Endodermal cell (in vitro differentiated cells): ENCODE results near the gene ADGRD2. TPM values are rescaled to one million over a fixed set of nuclear protein-coding genes. Genes with fewer than 3 reads are reported as not detected.

ENCODE experiments used
- DNase-seq: peaks from one replicate; pipeline ENCODE4 v3.0.0-alpha.2; 2017
- H3K27ac ChIP-seq: 2 replicates; pipeline ENCODE4 v1.5.1; 2013; ENCODE audit warnings: mild to moderate bottlenecking, low read depth, low read length, moderate library complexity
- H3K27me3 ChIP-seq: 2 replicates; pipeline ENCODE4 v1.6.1; 2013; ENCODE audit warnings: mild to moderate bottlenecking, low read length, moderate library complexity; ENCODE audit not compliant: insufficient read depth, control insufficient read depth, poor library complexity, severe bottlenecking
- H3K36me3 ChIP-seq: 2 replicates; pipeline ENCODE4 v1.7.0; 2013; ENCODE audit warnings: mild to moderate bottlenecking, low read length, moderate library complexity; ENCODE audit not compliant: control insufficient read depth, insufficient read depth
- H3K4me1 ChIP-seq: one replicate; pipeline ENCODE4 v1.7.0; 2013; ENCODE audit warnings: low read length; ENCODE audit not compliant: control insufficient read depth, insufficient read depth
- H3K4me3 ChIP-seq: 2 replicates; pipeline ENCODE4 v1.5.1; 2013; ENCODE audit warnings: mild to moderate bottlenecking, low read length, moderate library complexity
- H3K9ac ChIP-seq: 2 replicates; pipeline ENCODE4 v1.6.1; 2013; ENCODE audit warnings: mild to moderate bottlenecking, low read length, moderate library complexity; ENCODE audit not compliant: poor library complexity, severe bottlenecking; ENCODE audit errors: extremely low read depth
- H3K9me3 ChIP-seq: 2 replicates; pipeline ENCODE4 v1.6.1; 2013; ENCODE audit warnings: mild to moderate bottlenecking, low read length, moderate library complexity; ENCODE audit not compliant: control insufficient read depth
- H3K27ac Mint-ChIP-seq: 2 replicates; pipeline ENCODE4 v1.8.0; 2020; ENCODE audit warnings: mixed read lengths
- H3K27me3 Mint-ChIP-seq: 2 replicates; pipeline ENCODE4 v1.8.0; 2021; ENCODE audit warnings: mild to moderate bottlenecking, mixed read lengths; ENCODE audit not compliant: insufficient read depth
- H3K36me3 Mint-ChIP-seq: 2 replicates; pipeline ENCODE4 v1.8.0; 2020; ENCODE audit warnings: low read depth, mixed read lengths
- H3K4me1 Mint-ChIP-seq: 2 replicates; pipeline ENCODE4 v1.8.0; 2020; ENCODE audit warnings: mixed read lengths
- H3K4me3 Mint-ChIP-seq: 2 replicates; pipeline ENCODE4 v1.8.0; 2020; ENCODE audit warnings: mild to moderate bottlenecking, moderate library complexity, mixed read lengths
- H3K9me3 Mint-ChIP-seq: 2 replicates; pipeline ENCODE4 v1.8.0; 2020; ENCODE audit warnings: mild to moderate bottlenecking, mixed read lengths
- CTCF ChIP-seq: fragments of 200-600 bp; sonication (generic); conservative IDR thresholded peaks from 2 replicates; pipeline ENCODE4 v1.5.0; 2021; ENCODE audit warnings: antibody characterized with exemption, mild to moderate bottlenecking
- WGBS, 2 experiments: methylation state at CpG; one replicate each; pipeline versions ENCODE4 v1.1.5 to v1.1.7; 2013; ENCODE audit warnings: missing lambda C conversion rate in 2 of 2, mixed read lengths in 1 of 2; ENCODE audit not compliant: insufficient coverage in 1 of 2, insufficient read length in 1 of 2; 5-methylcytosine and 5-hydroxymethylcytosine counted together
- total RNA-seq, 2 donors: library from RNA; stranded (reverse); fragmentation: NEBNext Ultra II Directional in 1 of 2; extraction: Animal tissue kit (Norgen Biotek cat#: 25700) in 1 of 2; gene quantifications; 2 replicates in 1 of 2; 3 replicates in 1 of 2; pipeline ENCODE4 v1.2.1, GENCODE V29; 2021

The ADGRD2 gene
- total RNA-seq, 2 donors from 2014 or later, result 0.33 to 0.40 TPM

- no peak for TF ChIP-seq CTCF
- Histone ChIP-seq H3K9ac (no peak overlapping the region), H3K36me3 (no peaks in the 10 kb centered on the region), H3K4me1 (no peaks in the 10 kb centered on the region), H3K9me3 (no peaks in the 10 kb centered on the region), H3K27me3 (peaks cover 29% of the 10 kb centered on the region), H3K4me3 (no peak overlapping the region), H3K27ac (no peak overlapping the region)
- H3K36me3 Mint-ChIP-seq, result no peaks in the 10 kb centered on the region
- WGBS, 2 experiments, result 95 to 96% methylated on average over 8 to 9 of the region's 9 CpGs
- H3K4me1 Mint-ChIP-seq, result peaks cover 4% of the 10 kb centered on the region
- no peaks in the 10 kb centered on the region for H3K9me3 Mint-ChIP-seq
- DNase-seq, result no peak
- no peak overlapping the region for H3K4me3 Mint-ChIP-seq
- peaks cover 74% of the 10 kb centered on the region for H3K27me3 Mint-ChIP-seq
- H3K27ac Mint-ChIP-seq, result no peak overlapping the region
Measured at GRCh38 chr9:124483481-124483880, 33.2 kb downstream of the ADGRD2 start.

GRCh38 chr9:124485201-124485600 lies 35.0 kb downstream of the ADGRD2 start:
- no peak overlapping the region for H3K4me3 Mint-ChIP-seq
- no peak for DNase-seq
- H3K27ac Mint-ChIP-seq, result no peak overlapping the region
- peaks cover 12% of the 10 kb centered on the region for H3K27me3 ChIP-seq
- WGBS, 2 experiments, result 77 to 87% methylated on average over 4 to 13 of the region's 13 CpGs
- no peak overlapping the region for H3K9ac ChIP-seq
- no peaks in the 10 kb centered on the region for H3K36me3 Mint-ChIP-seq
- H3K4me3 ChIP-seq, result no peak overlapping the region
- no peak overlapping the region for H3K27ac ChIP-seq
- no peaks in the 10 kb centered on the region for H3K4me1 ChIP-seq
- no peaks in the 10 kb centered on the region for H3K9me3 Mint-ChIP-seq
- TF ChIP-seq CTCF, result no peak
- H3K36me3 ChIP-seq, result no peaks in the 10 kb centered on the region
- peaks cover 69% of the 10 kb centered on the region for H3K27me3 Mint-ChIP-seq
- H3K4me1 Mint-ChIP-seq, result peaks cover 4% of the 10 kb centered on the region
- no peaks in the 10 kb centered on the region for H3K9me3 ChIP-seq

- no peak overlapping the region for H3K4me3 ChIP-seq
- no peaks in the 10 kb centered on the region for H3K36me3 Mint-ChIP-seq
- H3K4me3 Mint-ChIP-seq, result no peak overlapping the region
- no peak overlapping the region for H3K27ac Mint-ChIP-seq
- H3K9me3 Mint-ChIP-seq, result no peaks in the 10 kb centered on the region
- DNase-seq, result no peak
- no peaks in the 10 kb centered on the region for H3K4me1 ChIP-seq
- no peaks in the 10 kb centered on the region for H3K36me3 ChIP-seq
- H3K27ac ChIP-seq, result no peak overlapping the region
- no peaks in the 10 kb centered on the region for H3K9me3 ChIP-seq
- peaks cover 4% of the 10 kb centered on the region for H3K4me1 Mint-ChIP-seq
- WGBS, 2 experiments, result 83% methylated on average over 15 of the region's 15 CpGs; no CpG with 5 or more reads in 1 of the 2 experiments
- H3K27me3 ChIP-seq, result peaks cover 10% of the 10 kb centered on the region
- no peak overlapping the region for H3K9ac ChIP-seq
- TF ChIP-seq CTCF, result no peak
- peaks cover 65% of the 10 kb centered on the region for H3K27me3 Mint-ChIP-seq
Measured at GRCh38 chr9:124485936-124486335, 35.7 kb downstream of the ADGRD2 start.
